Occipital lobe (tissue), 2 donors: Measurements from ENCODE around the gene TVP23B. TPM values are rescaled to one million over a fixed set of nuclear protein-coding genes. Genes with fewer than 3 reads are reported as not detected.
A peak's percentile ranks its signal among the peaks of the same experiment; 100 is the strongest.
"Not testable (repeated sequence)": the region's sequence is repeated elsewhere in the genome, so short reads cannot be mapped to it uniquely, and the experiment has no call there.

Experiments used
- DNase-seq: peaks from one replicate; lab custom pipeline; 2025; lab: John Stamatoyannopoulos, UW
- total RNA-seq: library from RNA; depleted of rRNA; stranded (reverse); fragments of >200 nt; gene quantifications from one replicate; pipeline ENCODE4 v1.2.3, GENCODE V29; 2014

Gene TVP23B
- 56.9 TPM for total RNA-seq

DNA sequence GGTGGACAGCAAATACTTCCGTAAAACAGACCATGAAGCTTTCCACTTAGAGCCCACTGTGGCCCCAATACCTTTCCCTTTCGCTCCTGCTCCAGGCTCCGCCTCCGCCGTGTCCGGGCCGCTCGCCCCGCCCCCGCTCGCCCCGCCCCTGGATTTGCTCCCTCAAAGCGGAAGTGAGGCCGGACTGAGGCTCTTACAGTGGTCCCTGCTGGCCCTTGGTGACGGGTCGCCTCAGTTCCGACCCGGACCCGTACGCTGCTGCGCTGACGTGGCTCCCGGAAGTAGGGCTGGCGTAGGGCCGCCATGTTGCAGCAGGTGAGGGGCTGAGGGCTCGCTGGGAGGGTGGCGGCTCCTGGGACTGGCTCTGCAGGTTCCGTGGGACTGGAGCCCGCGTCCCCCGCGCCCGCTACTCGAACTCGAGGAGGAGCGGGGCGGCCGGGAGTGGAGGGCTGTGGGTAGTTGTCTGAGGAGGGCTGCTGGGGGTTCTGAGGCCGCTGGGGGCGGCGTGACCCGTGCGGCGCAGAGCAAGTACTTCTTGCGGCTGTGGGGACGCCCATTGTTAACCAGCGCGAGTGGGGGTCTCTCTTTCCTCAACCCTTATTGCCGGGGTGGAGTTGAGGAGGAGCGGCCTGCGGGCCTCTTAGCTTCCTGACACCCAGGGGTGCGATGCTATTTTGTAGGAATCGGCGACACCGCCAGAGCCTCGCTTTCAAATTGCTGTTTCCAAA lies at the start of gene TVP23B:
Gene TVP23B (plus strand): TSS at position 193 of the 728 bp plus-strand sequence. CDS start 111 bp downstream, at position 304.
- DNase-seq, result peak; percentile 93

DNA sequence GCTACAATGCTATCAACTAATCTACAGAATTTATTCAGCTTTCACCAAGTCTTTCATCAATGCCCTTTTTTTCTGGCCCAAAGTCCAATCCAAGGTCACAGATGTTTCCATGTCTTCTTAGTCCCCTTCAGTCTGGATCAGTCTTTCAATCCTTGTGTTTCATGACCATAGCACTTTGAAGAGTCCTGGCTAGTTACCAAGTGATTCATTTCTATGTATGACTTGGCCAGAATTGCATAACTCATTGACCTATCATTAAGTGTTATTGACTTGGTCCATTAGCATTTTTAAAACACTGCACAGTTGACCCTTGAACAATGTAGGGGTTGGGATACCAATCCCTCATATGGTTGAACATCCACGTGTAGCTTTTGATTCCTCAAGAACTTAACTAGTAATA lies 48.5 kb upstream of the TVP23B start:
- not testable (repeated sequence) for DNase-seq

DNA sequence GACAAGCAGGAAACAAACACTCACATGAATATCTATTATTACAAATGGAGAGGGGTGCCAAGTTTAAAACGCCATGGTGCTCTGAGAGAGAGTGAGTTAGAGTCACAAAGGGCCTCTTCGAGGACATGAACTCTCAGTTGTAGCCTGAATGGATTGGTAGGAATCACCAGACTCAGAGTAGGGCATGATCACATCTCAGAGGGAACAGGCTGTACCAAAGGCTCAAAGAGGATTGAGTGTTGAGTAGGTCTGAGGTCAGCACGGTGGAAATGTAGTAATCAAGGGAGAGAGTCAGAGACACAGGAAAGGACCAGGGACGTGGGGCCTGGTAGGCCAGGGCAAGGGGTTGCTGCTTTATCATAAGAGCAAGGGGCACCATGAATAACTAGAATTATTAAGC lies 47.6 kb upstream of the TVP23B start:
- not testable (repeated sequence) for DNase-seq

DNA sequence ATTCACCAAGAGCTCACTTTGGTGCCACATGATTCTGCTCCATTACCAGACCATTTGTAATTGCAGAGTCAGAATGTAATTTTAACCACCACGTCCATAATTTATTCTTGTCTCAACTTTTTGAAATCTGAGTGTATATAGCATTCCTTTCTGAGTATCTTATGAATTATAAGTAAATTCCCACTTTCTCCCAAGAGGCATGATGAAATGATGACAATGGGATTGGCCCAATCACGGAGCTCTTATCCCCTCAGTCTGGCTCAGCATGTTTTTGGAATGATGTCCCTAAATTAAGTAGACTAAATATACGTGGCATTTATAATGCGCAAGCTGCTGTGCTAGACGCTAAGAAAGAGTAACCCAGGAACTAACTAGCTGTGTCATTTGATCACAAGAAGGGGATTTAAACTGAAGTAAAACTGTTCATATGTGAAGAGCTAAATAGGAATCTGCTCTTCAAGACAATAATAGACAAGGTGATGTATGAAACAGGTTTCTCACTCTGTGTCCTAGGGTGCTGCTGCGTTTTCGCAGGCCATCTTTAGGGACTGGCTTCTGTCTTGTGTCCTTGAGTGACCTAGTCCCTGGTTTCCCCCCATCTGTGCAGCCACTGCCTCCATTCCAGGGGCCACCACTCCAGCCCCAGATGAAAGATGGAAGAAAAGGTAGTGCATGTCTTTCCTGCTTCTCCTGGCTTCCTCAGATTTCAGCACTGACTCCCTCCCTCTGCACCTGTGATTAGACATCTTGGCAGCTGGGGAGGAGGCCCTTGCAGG lies 41.2 kb upstream of the TVP23B start:
- not testable (repeated sequence) for DNase-seq

DNA sequence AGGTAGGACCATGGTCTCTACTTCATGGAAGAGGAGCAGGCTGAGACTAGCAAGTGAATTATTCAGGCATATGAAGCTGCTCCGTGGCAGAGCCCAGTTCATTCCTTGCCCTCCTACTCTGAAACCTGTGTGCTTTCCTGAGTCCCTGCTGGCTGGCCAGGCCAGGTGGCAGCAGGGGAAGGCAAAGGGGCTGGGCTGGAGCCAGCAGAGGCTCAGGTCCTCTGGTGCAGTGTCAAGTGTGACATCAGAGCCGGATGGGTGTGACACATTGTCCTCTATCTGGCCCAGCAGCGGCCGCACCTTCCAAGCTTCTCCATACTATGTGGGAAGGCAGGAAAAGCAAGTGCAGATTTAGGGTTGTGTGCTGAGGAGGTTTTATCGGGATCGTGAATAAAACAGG lies 39.8 kb upstream of the TVP23B start:
- DNase-seq, result not testable (repeated sequence)

DNA sequence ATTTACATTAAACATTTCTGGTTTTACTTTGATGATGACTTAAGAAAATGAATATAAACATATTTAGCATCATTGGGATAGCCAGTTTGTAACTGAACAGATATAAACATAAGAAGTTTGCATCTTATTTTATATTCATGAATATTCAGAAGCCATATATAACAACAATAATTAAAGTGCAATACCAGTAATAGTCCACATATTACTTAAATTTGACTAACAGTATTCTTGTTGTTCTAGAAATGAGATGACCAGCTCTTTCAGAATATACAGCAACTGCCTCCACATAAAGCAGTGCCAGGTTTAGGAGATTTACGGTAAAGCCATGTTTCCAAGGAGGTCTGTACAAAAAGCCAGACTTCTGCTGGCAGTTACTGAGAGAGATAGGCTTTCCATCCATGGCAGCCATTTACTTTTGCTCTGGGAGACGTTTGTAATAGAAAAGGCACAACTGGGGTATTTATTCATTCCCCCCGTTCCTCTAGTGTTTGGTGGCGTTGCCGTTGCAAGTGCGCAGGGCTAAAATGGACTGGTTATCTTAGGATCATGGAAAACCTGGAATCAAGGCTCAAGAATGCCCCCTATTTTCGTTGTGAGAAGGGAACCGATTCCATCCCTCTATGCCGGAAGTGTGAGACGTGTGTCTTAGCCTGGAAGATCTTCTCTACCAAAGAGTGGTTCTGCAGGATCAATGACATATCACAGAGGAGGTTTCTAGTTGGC lies 37.1 kb upstream of the TVP23B start, which contains the start of gene FBXW10:
Gene FBXW10 (plus strand): TSS at position 356 of the 723 bp plus-strand sequence. CDS start 191 bp downstream, at position 547.
- not testable (repeated sequence) for DNase-seq

DNA sequence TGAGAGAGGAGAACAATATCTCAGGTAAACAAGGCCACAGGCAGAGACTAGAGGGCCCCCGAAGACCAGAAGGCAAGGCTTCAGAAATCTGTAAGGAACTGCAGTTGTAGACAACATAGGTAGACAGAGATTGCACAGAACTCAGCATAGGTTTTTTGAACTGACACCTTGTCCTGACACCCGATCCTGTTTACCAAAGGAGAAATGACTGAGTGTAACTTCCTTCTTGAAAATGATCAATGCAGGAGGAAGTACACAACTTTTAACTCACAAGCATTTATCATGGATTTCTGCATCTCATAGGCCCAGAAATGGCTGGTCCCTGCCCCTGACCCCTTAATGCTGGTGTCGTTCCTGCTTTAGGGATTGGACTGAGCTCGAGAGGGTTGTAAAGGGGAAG lies 36.3 kb upstream of the TVP23B start:
- DNase-seq, result not testable (repeated sequence)

DNA sequence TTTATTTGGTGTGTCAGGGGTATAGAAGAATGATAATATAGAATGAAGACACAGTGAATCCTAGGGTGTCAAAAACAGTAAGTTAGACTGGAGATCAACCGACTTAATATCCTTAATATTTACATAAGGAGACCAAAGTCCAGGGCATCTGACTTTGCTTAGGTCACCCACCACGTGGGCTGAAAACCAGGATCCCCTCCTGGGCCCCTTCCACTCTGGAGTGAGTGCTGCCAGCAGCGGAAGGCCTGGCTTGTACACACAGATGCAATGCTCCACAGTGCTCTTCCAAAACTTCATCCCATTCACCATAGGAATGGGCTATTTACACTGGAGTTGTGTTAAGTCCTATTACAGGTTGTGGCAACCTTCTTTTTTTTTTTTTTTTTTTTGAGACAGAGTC lies 34.4 kb upstream of the TVP23B start:
- DNase-seq, result not testable (repeated sequence)

DNA sequence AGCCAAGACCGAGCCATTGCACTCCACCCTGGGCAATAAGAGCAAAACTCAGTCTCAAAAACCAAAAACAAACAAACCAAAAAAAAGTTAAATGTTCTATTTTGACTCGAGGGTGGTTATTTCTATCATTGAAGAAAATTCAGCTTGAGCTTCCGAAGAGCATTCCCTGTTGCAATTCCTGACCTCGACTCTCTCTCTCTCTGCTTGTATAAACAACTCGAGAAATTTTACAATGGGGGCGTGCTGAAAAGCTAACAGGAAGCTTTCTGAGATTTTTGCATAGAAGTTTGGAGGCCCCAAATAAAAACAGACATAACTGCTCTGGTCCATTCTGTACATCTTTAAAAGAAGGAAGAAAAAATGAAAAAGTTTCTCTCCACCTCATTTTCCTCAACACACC lies 33.5 kb upstream of the TVP23B start:
- DNase-seq, result not testable (repeated sequence)

DNA sequence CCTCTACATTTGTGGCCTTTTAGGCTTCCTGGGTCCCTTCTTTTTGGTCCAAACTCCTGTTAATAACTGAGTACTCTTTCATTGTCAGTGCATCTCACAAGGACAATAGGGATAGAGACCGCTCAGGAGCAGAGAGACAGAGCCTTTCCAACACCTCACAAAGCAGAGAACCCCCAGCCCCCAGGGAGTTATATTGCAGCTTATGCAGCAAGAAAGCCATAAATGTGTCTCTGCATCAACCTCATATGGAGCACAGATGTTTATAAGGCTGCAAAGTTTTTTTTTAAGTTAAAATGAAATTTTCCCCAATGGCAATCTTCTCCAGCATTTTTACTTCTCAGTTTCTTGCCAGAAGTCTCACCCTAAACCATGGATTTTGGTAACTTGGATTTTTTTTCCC lies 30.7 kb upstream of the TVP23B start:
- DNase-seq, result not testable (repeated sequence)

DNA sequence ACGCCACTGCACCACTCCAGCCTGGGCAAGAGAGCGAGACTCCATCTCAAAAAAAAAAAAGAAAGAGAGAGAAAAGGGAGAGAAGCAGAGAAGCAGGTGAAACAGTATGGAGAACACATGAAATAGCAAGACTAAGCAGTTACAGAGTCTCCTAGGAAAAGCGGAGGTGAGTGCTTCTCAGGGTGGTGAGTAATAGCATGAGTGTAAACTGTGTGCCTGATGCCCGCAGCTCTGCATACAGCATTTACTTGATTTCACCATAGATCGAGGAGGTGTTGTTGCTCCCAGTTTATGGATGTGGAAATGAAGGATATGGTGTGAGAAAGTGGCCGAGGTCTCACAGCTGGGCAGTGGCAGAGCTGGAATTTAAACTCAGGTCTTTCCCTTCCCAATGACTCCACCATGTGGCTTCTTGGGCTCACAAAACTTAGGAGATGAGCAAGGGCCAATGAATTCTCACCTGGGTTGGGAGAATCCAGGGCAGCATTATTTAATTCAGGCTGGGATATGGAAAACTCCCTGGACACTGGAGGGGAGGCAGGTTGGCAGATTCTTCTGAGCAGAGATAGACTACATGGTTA lies 27.1 kb upstream of the TVP23B start:
- DNase-seq, result not testable (repeated sequence)

DNA sequence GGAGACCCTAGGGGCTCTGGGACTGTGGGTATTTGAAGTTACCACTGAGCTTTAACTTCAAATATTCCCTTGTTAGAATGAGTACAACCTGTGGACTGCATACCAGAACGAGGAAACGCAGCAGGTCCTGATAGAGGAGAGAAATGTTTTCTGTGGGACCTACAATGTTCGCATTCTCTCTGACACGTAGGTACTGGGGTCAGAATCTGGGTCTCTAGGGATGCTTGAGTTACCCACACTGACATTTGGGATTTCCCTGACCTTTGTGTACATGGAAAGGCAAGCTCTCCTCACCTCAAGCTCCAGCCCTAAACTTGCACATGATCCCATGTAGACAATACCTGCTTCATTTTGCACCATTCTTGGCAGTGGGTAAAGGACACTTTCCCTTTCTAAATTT lies 25.0 kb upstream of the TVP23B start:
- not testable (repeated sequence) for DNase-seq

DNA sequence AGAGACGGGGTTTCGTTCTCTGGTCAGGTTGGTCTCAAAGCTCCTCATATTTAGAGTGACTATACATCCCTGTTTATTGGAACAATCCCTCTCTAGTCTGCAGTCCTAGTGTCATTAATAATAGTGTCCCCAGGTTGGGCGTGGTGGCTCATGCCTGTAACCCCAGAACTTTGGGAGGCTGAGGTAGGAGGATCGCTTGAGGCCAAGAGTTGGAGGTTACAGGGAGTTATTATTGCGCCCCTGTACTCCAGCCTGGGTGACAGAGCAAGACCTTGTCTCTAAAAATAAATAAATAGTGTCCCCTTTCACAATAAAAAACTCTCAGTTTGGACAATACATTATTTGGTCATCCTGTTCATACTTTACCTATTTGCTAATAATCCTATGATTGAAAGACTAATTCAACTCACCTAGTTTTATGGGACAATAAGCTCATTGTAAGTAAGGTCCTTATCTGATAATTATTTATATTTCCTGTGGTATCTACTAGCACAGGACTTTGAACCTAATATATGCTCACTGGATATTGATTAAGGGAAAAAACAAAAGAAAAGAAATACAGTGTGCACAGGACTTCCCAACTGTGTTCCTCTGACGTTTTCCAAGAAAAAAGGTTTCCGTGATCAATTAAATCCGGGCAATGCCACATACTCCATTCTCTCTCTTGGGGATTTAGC lies 23.5 kb upstream of the TVP23B start:
- DNase-seq, result not testable (repeated sequence)

DNA sequence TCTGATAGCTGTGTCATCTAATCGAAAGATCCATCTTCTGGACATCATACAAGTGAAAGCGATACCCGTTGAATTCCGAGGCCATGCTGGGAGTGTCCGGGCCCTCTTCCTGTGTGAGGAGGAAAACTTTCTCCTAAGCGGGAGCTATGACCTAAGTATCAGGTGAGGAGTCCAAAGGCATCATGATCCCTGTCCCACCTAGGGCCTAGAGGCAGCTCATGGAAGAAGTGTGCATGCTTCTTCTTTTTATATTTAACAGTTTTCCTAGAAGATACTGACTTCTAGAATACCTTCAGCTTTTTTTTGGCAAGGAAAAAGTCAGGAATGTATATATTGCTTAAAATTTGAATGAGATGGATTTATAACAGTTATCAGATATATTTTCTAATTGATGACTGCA lies 22.6 kb upstream of the TVP23B start:
- not testable (repeated sequence) for DNase-seq

DNA sequence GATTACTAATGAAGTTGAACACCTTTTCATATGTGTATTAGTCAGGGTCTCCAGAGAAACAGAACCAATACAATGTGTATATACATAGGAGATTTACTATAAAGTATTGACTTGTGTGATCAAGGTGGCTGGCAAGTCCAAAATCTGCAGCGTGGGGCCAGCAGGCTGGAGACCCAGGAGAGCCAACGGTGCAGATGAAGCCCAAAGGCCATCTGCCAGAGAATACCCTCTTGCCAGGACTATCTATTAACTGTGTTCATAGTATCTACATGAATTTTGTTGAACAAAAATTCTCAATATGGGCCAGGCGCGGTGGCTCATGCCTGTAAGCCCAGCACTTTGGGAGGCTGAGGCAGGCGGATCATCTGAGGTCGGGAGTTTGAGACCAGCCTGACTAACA lies 20.8 kb upstream of the TVP23B start:
- DNase-seq, result not testable (repeated sequence)

DNA sequence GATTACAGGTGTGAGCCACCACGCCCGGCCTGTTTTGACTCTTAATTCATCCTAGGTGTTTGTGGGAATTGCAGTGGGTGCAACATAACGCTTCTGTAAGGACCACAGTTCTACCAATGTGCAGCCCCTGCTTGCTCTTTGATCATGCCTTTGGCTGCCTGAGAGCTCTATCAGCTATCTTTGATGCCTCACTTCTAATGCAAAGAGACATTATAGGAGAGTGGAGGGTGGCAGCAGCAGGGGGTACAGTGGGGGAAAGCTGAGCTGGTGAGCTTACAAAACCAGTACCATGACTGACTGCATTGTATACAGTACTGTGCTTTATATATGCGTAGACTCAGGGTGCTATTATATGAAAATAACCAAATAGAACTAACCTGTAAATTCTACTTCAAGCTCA lies 10.4 kb upstream of the TVP23B start:
- not testable (repeated sequence) for DNase-seq

DNA sequence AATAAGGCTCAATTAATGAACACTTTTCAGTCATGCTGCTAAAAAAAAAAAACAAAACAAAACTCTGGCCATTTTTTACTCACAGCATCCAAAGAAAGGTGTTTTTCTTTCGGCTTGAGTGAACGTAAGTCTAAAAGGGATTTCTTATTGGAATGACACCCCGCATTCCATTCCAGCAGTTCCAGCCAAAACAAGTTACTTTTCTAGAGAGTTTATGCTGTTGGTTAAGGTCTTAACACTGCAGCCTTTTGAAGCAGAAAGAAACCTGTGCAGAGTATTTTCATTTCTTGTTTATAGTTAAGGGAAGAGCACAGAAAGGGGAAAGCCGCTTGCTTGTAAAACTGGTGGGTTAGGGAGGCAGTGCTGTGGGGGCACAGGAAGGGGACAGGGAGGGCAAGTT lies 9.9 kb upstream of the TVP23B start:
- not testable (repeated sequence) for DNase-seq

DNA sequence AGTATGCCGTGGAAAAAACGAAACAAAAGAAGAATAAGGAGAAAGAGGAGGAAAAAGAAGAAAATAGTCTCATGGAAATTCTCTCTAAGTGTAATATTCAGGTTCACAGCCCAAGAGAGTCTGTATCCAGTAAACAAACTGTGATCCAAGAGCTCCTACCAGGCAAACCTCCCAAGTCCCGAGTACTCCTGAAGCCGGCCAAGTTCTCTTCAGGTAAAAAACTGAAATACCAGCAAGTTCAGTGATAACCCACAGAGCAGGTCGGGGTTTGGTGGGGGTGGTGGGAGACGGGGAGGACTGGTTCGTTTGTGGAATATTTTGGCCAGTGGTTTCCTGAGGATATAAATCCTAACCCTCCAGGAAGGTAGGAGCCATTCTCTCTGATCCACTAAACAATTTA lies 8.5 kb upstream of the TVP23B start:
- no peak for DNase-seq

DNA sequence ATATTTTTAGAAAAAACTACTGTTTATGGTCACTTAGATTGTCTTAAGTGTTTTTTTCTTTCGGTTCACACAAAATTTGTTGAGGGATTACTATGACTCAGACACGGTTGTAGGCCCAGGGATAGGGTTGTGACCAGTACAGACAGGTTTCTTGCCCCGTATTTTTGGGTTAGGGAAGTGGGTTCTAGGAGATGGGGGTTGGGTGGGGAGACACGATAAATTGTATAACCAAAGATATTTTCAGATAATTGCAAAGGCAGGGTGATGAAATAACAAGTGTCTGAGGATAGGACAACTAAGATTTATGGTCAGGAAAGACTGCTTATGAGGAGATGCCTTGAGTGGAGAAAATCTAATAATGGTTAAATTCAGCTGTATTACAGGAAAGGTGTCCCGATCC lies 822 bp downstream of the TVP23B start:
- not testable (repeated sequence) for DNase-seq

DNA sequence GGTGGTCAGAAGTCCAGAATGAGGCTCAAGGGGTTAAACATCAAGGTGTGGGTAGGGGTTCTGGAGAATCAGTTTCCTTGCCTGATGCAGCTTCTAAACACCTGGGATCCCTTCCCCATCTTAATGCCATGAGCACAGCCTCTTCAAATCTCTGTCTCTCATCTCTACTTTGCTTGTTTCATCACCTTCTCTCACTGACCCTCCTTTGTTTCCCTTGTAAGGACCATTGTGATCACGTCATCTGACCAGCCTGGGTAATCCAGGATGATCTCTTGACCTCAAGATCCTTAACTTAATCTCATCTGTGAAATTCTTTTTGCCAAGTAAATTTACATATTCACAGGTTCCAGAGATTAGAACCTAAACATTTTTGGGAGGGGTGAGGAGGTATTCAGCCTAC lies 5.0 kb downstream of the TVP23B start:
- not testable (repeated sequence) for DNase-seq

DNA sequence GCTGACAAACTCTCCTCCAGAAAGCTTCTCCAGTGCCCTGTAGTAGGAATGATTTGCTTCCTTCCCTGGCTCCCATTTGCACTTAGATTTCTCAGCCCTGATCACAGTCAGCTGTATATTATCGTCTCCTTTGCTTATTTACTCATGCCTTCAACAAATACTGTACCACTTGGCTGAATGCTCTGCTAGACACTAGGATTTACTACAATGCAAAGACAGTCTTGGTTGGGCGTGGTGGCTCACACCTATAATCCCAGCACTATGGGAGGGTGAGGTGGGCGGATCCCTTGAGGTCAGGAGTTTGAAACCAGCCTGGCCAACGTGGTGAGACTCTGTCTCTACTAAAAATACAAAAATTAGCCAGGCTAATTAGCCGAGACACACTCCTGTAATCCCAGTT lies 5.9 kb downstream of the TVP23B start:
- not testable (repeated sequence) for DNase-seq
